HCT116 (cell line): ENCODE data around the gene FOS. TPM values are rescaled to one million over a fixed set of nuclear protein-coding genes. Genes with fewer than 3 reads are reported as not detected.

Experiments used
- ATAC-seq: fragments of 200-7000 bp; cut with Tn5 transposase; 2 replicates; pipeline ENCODE4 v1.9.1; 2020; ENCODE audit warnings: mild to moderate bottlenecking, moderate library complexity
- BruUV-seq: library from RNA; stranded (reverse); fragments of 400-500 nt; replicated peaks from 2 replicates; lab custom pipeline; 2021; lab: Mats Ljungman, UMichigan
- CTCF ChIA-PET: fragments of 300-600 bp; sonication (Branson Sonifier 250); formaldehyde crosslinking; loops from one replicate; lab custom pipeline; 2021; ENCODE audit warnings: antibody characterized with exemption; lab: Charles Lee
- POLR2A ChIA-PET: fragments of 300-600, 350-600 bp; sonication (Branson Sonifier 250); formaldehyde crosslinking; loops from one replicate; lab custom pipeline; 2021; ENCODE audit warnings: antibody characterized with exemption; lab: Charles Lee
- RAD21 ChIA-PET, 2 experiments: fragments of 300-600 bp; sonication (Branson Sonifier 250); formaldehyde crosslinking; loops; one replicate each; lab custom pipeline; 2023; ENCODE audit warnings: low total read pairs in 2 of 2; ENCODE audit not compliant: uncharacterized antibody in 2 of 2, unreplicated experiment in 2 of 2, low non-redundant PET in 1 of 2; lab: Charles Lee
- DNase-seq: peaks from one replicate; pipeline ENCODE4 v3.0.0-alpha.2; 2010; ENCODE audit warnings: low read depth, low spot score
- H2AFZ ChIP-seq: fragments of 200-600 bp; shearing (Covaris generic), sonication (generic); 2 replicates; pipeline ENCODE4 v1.6.1; 2017; ENCODE audit warnings: low read depth, mixed run types, mixed read lengths, antibody characterized with exemption, low read length; ENCODE audit not compliant: poor library complexity, severe bottlenecking
- H3K27ac ChIP-seq: 2 replicates; pipeline ENCODE4 v1.5.1; 2012; ENCODE audit warnings: low read depth, low read length
- H3K27me3 ChIP-seq: fragments of 200-600 bp; sonication (generic); 2 replicates; pipeline ENCODE4 v1.6.1; 2016; ENCODE audit warnings: mixed run types, low read length, mixed read lengths; ENCODE audit not compliant: insufficient read depth
- H3K36me3 ChIP-seq, 2 experiments: fragments of 200-500 bp in 1 of 2; fragments of 200-600 bp in 1 of 2; sonication (Bioruptor generic) in 1 of 2; sonication (generic) in 1 of 2; 2 replicates each; pipeline versions ENCODE4 v1.5.1 to v1.6.1; 2014 to 2016; ENCODE audit warnings: low read length in 2 of 2, inconsistent platforms in 1 of 2, mixed read lengths in 1 of 2, mixed run types in 1 of 2; ENCODE audit not compliant: insufficient read depth in 2 of 2, control insufficient read depth in 1 of 2
- H3K4me1 ChIP-seq, 2 experiments: fragments of 200-600 bp in 1 of 2; sonication (generic) in 1 of 2; 2 replicates each; pipeline versions ENCODE4 v1.5.1 to v1.6.1; 2012 to 2017; ENCODE audit warnings: low read length in 2 of 2, inconsistent platforms in 1 of 2, mild to moderate bottlenecking in 1 of 2, mixed read lengths in 1 of 2, mixed run types in 1 of 2, moderate library complexity in 1 of 2; ENCODE audit not compliant: insufficient read depth in 2 of 2, control insufficient read depth in 1 of 2
- H3K4me2 ChIP-seq: fragments of 200-600 bp; sonication (generic); 2 replicates; pipeline ENCODE4 v1.6.1; 2017; ENCODE audit warnings: mixed run types, low read length, mixed read lengths
- H3K4me3 ChIP-seq, 2 experiments: fragments of 200-600 bp in 1 of 2; sonication (generic) in 1 of 2; replicated peaks in 1 of 2; 2 replicates each; pipeline ENCODE4 v1.5.1; 2011 to 2016; ENCODE audit warnings: low read length in 2 of 2, control low read depth in 1 of 2, low read depth in 1 of 2, mild to moderate bottlenecking in 1 of 2, mixed read lengths in 1 of 2, mixed run types in 1 of 2
- H3K79me2 ChIP-seq: fragments of 200-600 bp; sonication (generic); 2 replicates; pipeline ENCODE4 v1.6.1; 2017; ENCODE audit warnings: mild to moderate bottlenecking, mixed run types, low read length, moderate library complexity, mixed read lengths; ENCODE audit not compliant: insufficient read depth
- H3K9ac ChIP-seq: fragments of 200-600 bp; sonication (generic); 2 replicates; pipeline ENCODE4 v1.6.1; 2016; ENCODE audit warnings: low read length, mixed read lengths
- H3K9me2 ChIP-seq: fragments of 200-600 bp; sonication (generic), shearing (Covaris generic); 2 replicates; pipeline ENCODE4 v1.6.1; 2017; ENCODE audit warnings: mixed run types, mild to moderate bottlenecking, moderate library complexity; ENCODE audit not compliant: insufficient read depth
- H3K9me3 ChIP-seq, 2 experiments: fragments of 200-500 bp in 1 of 2; fragments of 200-600 bp in 1 of 2; sonication (Bioruptor generic) in 1 of 2; sonication (generic) in 1 of 2; 2 replicates each; pipeline ENCODE4 v1.6.1; 2014 to 2017; ENCODE audit warnings: low read length in 2 of 2, mixed read lengths in 2 of 2, inconsistent platforms in 1 of 2, low read depth in 1 of 2, mild to moderate bottlenecking in 1 of 2, mixed run types in 1 of 2, moderate library complexity in 1 of 2; ENCODE audit not compliant: control insufficient read depth in 1 of 2, insufficient read depth in 1 of 2
- H4K20me1 ChIP-seq: fragments of 200-600 bp; sonication (generic), shearing (Covaris generic); 2 replicates; pipeline ENCODE4 v1.6.1; 2017; ENCODE audit warnings: mixed run types, mild to moderate bottlenecking, moderate library complexity; ENCODE audit not compliant: insufficient read depth
- CBX3 ChIP-seq: IDR thresholded peaks from 2 replicates; pipeline ENCODE4 v1.6.1; 2012; ENCODE audit warnings: low read depth
- EGR1 ChIP-seq: IDR thresholded peaks from 2 replicates; pipeline ENCODE4 v1.6.1; 2012; ENCODE audit warnings: low read depth
- EZH2 ChIP-seq: fragments of 200-600 bp; sonication (generic); IDR thresholded peaks from 2 replicates; pipeline ENCODE4 v1.6.1; 2017; ENCODE audit warnings: antibody characterized with exemption, mixed run types
- RAD21 ChIP-seq: IDR thresholded peaks from 2 replicates; pipeline ENCODE4 v1.6.1; 2012; ENCODE audit warnings: low read depth, mild to moderate bottlenecking
- REST ChIP-seq: IDR thresholded peaks from 2 replicates; pipeline ENCODE4 v1.6.1; 2012; ENCODE audit warnings: low read depth
- SIN3A ChIP-seq: IDR thresholded peaks from 2 replicates; pipeline ENCODE4 v1.6.1; 2012; ENCODE audit warnings: low read depth
- SRF ChIP-seq: IDR thresholded peaks from 2 replicates; pipeline ENCODE4 v1.6.1; 2012; ENCODE audit warnings: low read depth
- YY1 ChIP-seq: IDR thresholded peaks from 2 replicates; pipeline ENCODE4 v1.6.1; 2011; ENCODE audit warnings: low read length, low read depth, moderate library complexity, mild to moderate bottlenecking; ENCODE audit not compliant: insufficient replicate concordance; ENCODE audit errors: extremely low read depth
- ZFX ChIP-seq: fragments of 450-650 bp; IDR thresholded peaks from 2 replicates; pipeline ENCODE4 v1.6.1; 2017
- ZNF274 ChIP-seq: fragments of 200-500 bp; sonication (Bioruptor generic); IDR thresholded peaks from 2 replicates; pipeline ENCODE4 v1.6.1; 2014; ENCODE audit warnings: mild to moderate bottlenecking, low read depth, low read length, inconsistent platforms
- intact Hi-C: fragments of 100-400 bp; cut with micrococcal nuclease; formaldehyde crosslinking; loops from 2 replicates; pipeline ENCODE4 v1.10.0; 2022
- total RNA-seq: library from RNA; stranded (reverse); gene quantifications from one replicate; pipeline ENCODE4 v1.2.1, GENCODE V29; 2021; ENCODE audit not compliant: unreplicated experiment
- TF ChIP-seq, protein P1 (sequence below): IDR thresholded peaks from 2 replicates; pipeline ENCODE4 v1.6.1; 2011; ENCODE audit warnings: mild to moderate bottlenecking, low read length, moderate library complexity; ENCODE audit not compliant: insufficient replicate concordance; ENCODE audit errors: extremely low read depth
- TF ChIP-seq, protein P2 (sequence below): IDR thresholded peaks from 2 replicates; pipeline ENCODE4 v1.6.1; 2012

FOS gene
- total RNA-seq, 1 experiment from 2014 or later: 50.4 TPM

DNA sequence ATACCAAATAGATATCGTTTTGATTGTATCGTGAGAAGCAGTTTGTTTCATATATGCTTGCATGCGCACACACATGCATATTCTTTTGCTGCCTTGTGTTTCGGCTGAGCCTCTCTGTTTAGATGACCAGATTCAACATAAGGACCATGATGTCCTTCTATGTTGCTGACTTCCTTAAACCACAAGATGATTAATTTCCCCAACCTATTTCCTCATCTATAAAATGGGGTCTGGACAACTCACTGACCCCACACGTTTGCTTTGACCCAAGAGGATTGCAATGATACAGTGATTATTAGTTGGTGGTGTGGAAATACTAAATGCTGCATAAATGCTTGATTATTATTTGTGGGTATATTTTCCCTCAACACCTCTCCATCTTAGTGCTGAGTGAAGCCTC lies 16.8 kb upstream of the FOS start:
- Histone ChIP-seq H2AFZ (no peak overlapping the region), H3K9me3 (no peaks in the 10 kb centered on the region), H3K4me1 (peaks cover 17 to 28% of the 10 kb centered on the region in 2 experiments), H3K9ac (no peak overlapping the region), H3K9me2 (no peaks in the 10 kb centered on the region), H3K4me2 (no peak overlapping the region), H3K4me3 (no peak overlapping the region), H3K79me2 (no peaks in the 10 kb centered on the region), H4K20me1 (no peaks in the 10 kb centered on the region), H3K36me3 (no peaks in the 10 kb centered on the region), H3K27ac (no peak overlapping the region), H3K27me3 (no peaks in the 10 kb centered on the region)
- RAD21 ChIA-PET: no interaction called here
- DNase-seq (no peak), ATAC-seq (no peak)
- no TSS peak for BruUV-seq
- intact Hi-C loops: no loop called here
- POLR2A ChIA-PET: no interaction called here
- CTCF ChIA-PET: no interaction called here
- TF ChIP-seq SIN3A (no peak), ZFX (no peak), RAD21 (no peak), YY1 (no peak)
- TF ChIP-seq, protein P1, sequence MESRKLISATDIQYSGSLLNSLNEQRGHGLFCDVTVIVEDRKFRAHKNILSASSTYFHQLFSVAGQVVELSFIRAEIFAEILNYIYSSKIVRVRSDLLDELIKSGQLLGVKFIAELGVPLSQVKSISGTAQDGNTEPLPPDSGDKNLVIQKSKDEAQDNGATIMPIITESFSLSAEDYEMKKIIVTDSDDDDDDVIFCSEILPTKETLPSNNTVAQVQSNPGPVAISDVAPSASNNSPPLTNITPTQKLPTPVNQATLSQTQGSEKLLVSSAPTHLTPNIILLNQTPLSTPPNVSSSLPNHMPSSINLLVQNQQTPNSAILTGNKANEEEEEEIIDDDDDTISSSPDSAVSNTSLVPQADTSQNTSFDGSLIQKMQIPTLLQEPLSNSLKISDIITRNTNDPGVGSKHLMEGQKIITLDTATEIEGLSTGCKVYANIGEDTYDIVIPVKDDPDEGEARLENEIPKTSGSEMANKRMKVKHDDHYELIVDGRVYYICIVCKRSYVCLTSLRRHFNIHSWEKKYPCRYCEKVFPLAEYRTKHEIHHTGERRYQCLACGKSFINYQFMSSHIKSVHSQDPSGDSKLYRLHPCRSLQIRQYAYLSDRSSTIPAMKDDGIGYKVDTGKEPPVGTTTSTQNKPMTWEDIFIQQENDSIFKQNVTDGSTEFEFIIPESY: no peak
- TF ChIP-seq, protein P2, sequence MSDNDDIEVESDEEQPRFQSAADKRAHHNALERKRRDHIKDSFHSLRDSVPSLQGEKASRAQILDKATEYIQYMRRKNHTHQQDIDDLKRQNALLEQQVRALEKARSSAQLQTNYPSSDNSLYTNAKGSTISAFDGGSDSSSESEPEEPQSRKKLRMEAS: no peak

DNA sequence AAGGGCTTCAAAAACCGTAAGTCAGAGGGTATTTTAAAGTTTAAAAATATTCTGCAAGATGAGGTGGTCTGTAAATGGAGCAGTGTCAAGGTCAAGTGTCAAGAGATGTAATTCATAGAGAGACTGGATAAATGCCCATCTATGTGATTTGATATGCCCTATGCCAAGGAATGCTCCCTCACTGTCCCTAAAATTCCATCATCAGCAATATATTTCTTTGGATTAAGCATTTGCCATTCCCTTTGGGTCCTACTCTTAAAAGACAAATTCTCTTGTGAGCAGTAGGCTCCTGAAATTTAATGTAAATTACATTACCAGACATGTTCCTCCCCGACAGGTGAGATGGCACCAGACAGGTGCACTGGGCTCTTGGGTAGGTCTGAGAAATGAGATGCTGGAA lies 16.0 kb upstream of the FOS start:
- no peaks in the 10 kb centered on the region for H3K79me2 ChIP-seq
- no peak for ATAC-seq
- H3K4me2 ChIP-seq: no peak overlapping the region
- H3K4me3 ChIP-seq: no peak overlapping the region
- no peak overlapping the region for H2AFZ ChIP-seq
- H3K9me2 ChIP-seq: no peaks in the 10 kb centered on the region
- DNase-seq: no peak
- no peak for TF ChIP-seq YY1
- TF ChIP-seq, protein P2: no peak
- TF ChIP-seq REST: no peak
- TF ChIP-seq RAD21: no peak
- TF ChIP-seq EGR1: no peak
- no peak for TF ChIP-seq SRF
- no peak for TF ChIP-seq SIN3A
- TF ChIP-seq EZH2: no peak
- no peak for TF ChIP-seq CBX3
- TF ChIP-seq ZNF274: no peak
- H3K36me3 ChIP-seq: no peaks in the 10 kb centered on the region
- ChIA-PET POLR2A (no interaction called here), RAD21 (no interaction called here), CTCF (no interaction called here)
- intact Hi-C loops: no loop called here
- no peak overlapping the region for H3K9ac ChIP-seq
- H3K27me3 ChIP-seq: no peaks in the 10 kb centered on the region
- no TSS peak for BruUV-seq
- no peaks in the 10 kb centered on the region for H3K9me3 ChIP-seq
- H4K20me1 ChIP-seq: no peaks in the 10 kb centered on the region
- H3K4me1 ChIP-seq: peaks cover 12 to 20% of the 10 kb centered on the region in 2 experiments
- H3K27ac ChIP-seq: no peak overlapping the region
